HG02610 (cell line): ENCODE results near the gene ZNF692.
"Not testable (repeated sequence)": the region's sequence is repeated elsewhere in the genome, so short reads cannot be mapped to it uniquely, and the experiment has no call there.

ENCODE experiments used
- ATAC-seq: cut with Tn5 transposase; IDR thresholded peaks from one replicate; pipeline ENCODE4 v1.9.1; 2021; ENCODE audit warnings: mild to moderate bottlenecking, moderate library complexity; ENCODE audit not compliant: unreplicated experiment

Gene ZNF692

GRCh38 chr1:248858891-248859889 lies at the start of gene ZNF692:
Gene ZNF692 (minus strand): TSS chr1:248859085. CDS start chr1:248858309, 776 bp downstream.
- ATAC-seq: peak; percentile 83

- ATAC-seq: peak; percentile 14
These were observed 48.1 kb upstream of the ZNF692 start for GRCh38 chr1:248906753-248907661.

- peak; percentile 90 for ATAC-seq
These were observed 47.3 kb upstream of the ZNF692 start, which contains the start of gene PGBD2 for GRCh38 chr1:248906009-248906752. Gene PGBD2 (plus strand): TSS chr1:248906235. CDS start chr1:248913863, 7,628 bp downstream.

GRCh38 chr1:248905662-248906008 lies 46.8 kb upstream of the ZNF692 start:
- ATAC-seq: no peak

- no peak for ATAC-seq
These were observed 45.7 kb upstream of the ZNF692 start for GRCh38 chr1:248904437-248905216.

- ATAC-seq: no peak
These were observed 42.7 kb upstream of the ZNF692 start for GRCh38 chr1:248901578-248901977.

GRCh38 chr1:248900637-248901036 lies 41.8 kb upstream of the ZNF692 start:
- ATAC-seq: no peak

- ATAC-seq: no peak
These were observed 38.8 kb upstream of the ZNF692 start for GRCh38 chr1:248897412-248898337.

GRCh38 chr1:248894837-248895236 lies 36.0 kb upstream of the ZNF692 start:
- ATAC-seq: no peak

- ATAC-seq: no peak
These were observed 33.7 kb upstream of the ZNF692 start for GRCh38 chr1:248892590-248892989.

- ATAC-seq: no peak
These were observed 32.9 kb upstream of the ZNF692 start for GRCh38 chr1:248891758-248892157.

GRCh38 chr1:248890549-248891498 lies 31.9 kb upstream of the ZNF692 start:
- no peak for ATAC-seq

GRCh38 chr1:248889914-248890243 lies 31.0 kb upstream of the ZNF692 start:
- ATAC-seq: not testable (repeated sequence)

- ATAC-seq: no peak
These were observed 27.5 kb upstream of the ZNF692 start for GRCh38 chr1:248886237-248886895.

GRCh38 chr1:248885646-248886045 lies 26.8 kb upstream of the ZNF692 start:
- ATAC-seq: no peak

GRCh38 chr1:248884632-248885295 lies 25.9 kb upstream of the ZNF692 start:
- no peak for ATAC-seq

GRCh38 chr1:248882427-248882826 lies 23.5 kb upstream of the ZNF692 start:
- not testable (repeated sequence) for ATAC-seq
